SK-N-MC (cell line): ENCODE measurements around the gene ASCC3.

Source experiments
- EZH2 ChIP-seq: fragments of 200-600 bp; sonication (generic); IDR thresholded peaks from one replicate; pipeline ENCODE4 v1.6.1; 2017; ENCODE audit warnings: antibody characterized with exemption
- FOXP2 ChIP-seq: optimal IDR thresholded peaks from 2 replicates; pipeline ENCODE3; 2011; ENCODE audit warnings: mild to moderate bottlenecking, moderate library complexity; ENCODE audit not compliant: insufficient read depth; ENCODE audit errors: extremely low read length, control extremely low read depth
- POLR2AphosphoS5 ChIP-seq: IDR thresholded peaks from 2 replicates; pipeline ENCODE4 v1.6.1; 2012; ENCODE audit warnings: mild to moderate bottlenecking, low read depth, low read length, borderline replicate concordance

- TF ChIP-seq EZH2 (no peak), POLR2AphosphoS5 (no peak), FOXP2 (no peak)
Measured at GRCh38 chr6:100808638-100809275, 72.4 kb downstream of the ASCC3 start.
